Measurements from ENCODE around the gene TACO1.

The TACO1 gene

GRCh38 chr17:63588797-63589196, 11.9 kb upstream of the TACO1 start:
- WGBS: 96% methylated on average over 11 of the region's 11 CpGs
- no peak overlapping the region for H2BK120ac ChIP-seq (ENCODE audit: low read depth, low read length)
- no peak overlapping the region for H3K27ac ChIP-seq (ENCODE audit: low read length, poor library complexity, severe bottlenecking)
- peaks cover 68 to 85% of the 10 kb centered on the region in 2 experiments for H3K36me3 ChIP-seq (ENCODE audit: control insufficient read depth in 1 of 2, insufficient read depth in 2 of 2, low read depth in 1 of 2, low read length in 2 of 2)
- no peak overlapping the region for H2BK12ac ChIP-seq (ENCODE audit: low read length in 2 of 2)
- H3K9me3 ChIP-seq (ENCODE audit: control insufficient read depth, low read length): no peaks in the 10 kb centered on the region
- no peak overlapping the region for H3K4ac ChIP-seq (ENCODE audit: low read depth in 1 of 2, low read length in 2 of 2)
- no peak overlapping the region for H2BK5ac ChIP-seq (ENCODE audit: low read depth, low read length, poor library complexity, severe bottlenecking)
- H3K27me3 ChIP-seq (ENCODE audit: control insufficient read depth in 1 of 2, insufficient read depth in 1 of 2, low read length in 2 of 2): no peaks in the 10 kb centered on the region
- no peak overlapping the region for H3K4me2 ChIP-seq (ENCODE audit: low read length, poor library complexity, severe bottlenecking)
- no peak for DNase-seq
- no peak overlapping the region for H3K23ac ChIP-seq (ENCODE audit: low read length in 2 of 2)
- no peak overlapping the region for H3K14ac ChIP-seq (ENCODE audit: low read length in 2 of 2)
- H3K79me1 ChIP-seq (replicated peaks; ENCODE audit: low read length, poor library complexity, severe bottlenecking): peaks cover 33% of the 10 kb centered on the region
- no peak overlapping the region for H2AK5ac ChIP-seq (ENCODE audit: low read length, severe bottlenecking)
- H2BK15ac ChIP-seq (ENCODE audit: low read depth, poor library complexity, severe bottlenecking): no peak overlapping the region
- H3K4me1 ChIP-seq (ENCODE audit: control insufficient read depth, insufficient read depth, low read depth, low read length): no peaks in the 10 kb centered on the region
- no peak overlapping the region for H2AFZ ChIP-seq (ENCODE audit: low read depth, low read length)
- H3K18ac ChIP-seq (ENCODE audit: low read depth in 1 of 2, low read length in 2 of 2): no peak overlapping the region
- no peak overlapping the region for H3K4me3 ChIP-seq (ENCODE audit: insufficient read depth in 1 of 2, low read depth in 1 of 2, low read length in 2 of 2)
- H4K8ac ChIP-seq (ENCODE audit: low read length): no peak overlapping the region
- H3K9ac ChIP-seq (ENCODE audit: low read length): no peak overlapping the region
- no peak overlapping the region for H4K91ac ChIP-seq (ENCODE audit: low read length)

GRCh38 chr17:63589646-63590045, 11.0 kb upstream of the TACO1 start:
- Histone ChIP-seq H2BK5ac (ENCODE audit: low read depth, low read length, poor library complexity, severe bottlenecking) (no peak overlapping the region), H3K23ac (ENCODE audit: low read length in 2 of 2) (no peak overlapping the region), H3K36me3 (ENCODE audit: control insufficient read depth in 1 of 2, insufficient read depth in 2 of 2, low read depth in 1 of 2, low read length in 2 of 2) (peaks cover 64 to 85% of the 10 kb centered on the region in 2 experiments), H3K4me2 (ENCODE audit: low read length, poor library complexity, severe bottlenecking) (no peak overlapping the region), H3K4me1 (ENCODE audit: control insufficient read depth, insufficient read depth, low read depth, low read length) (no peaks in the 10 kb centered on the region), H3K9ac (ENCODE audit: low read length) (no peak overlapping the region), H3K9me3 (ENCODE audit: control insufficient read depth, low read length) (no peaks in the 10 kb centered on the region), H3K4me3 (ENCODE audit: insufficient read depth in 1 of 2, low read depth in 1 of 2, low read length in 2 of 2) (no peak overlapping the region), H2AK5ac (ENCODE audit: low read length, severe bottlenecking) (no peak overlapping the region), H4K91ac (ENCODE audit: low read length) (no peak overlapping the region), H3K4ac (ENCODE audit: low read depth in 1 of 2, low read length in 2 of 2) (no peak overlapping the region), H2BK15ac (ENCODE audit: low read depth, poor library complexity, severe bottlenecking) (no peak overlapping the region), H3K27me3 (ENCODE audit: control insufficient read depth in 1 of 2, insufficient read depth in 1 of 2, low read length in 2 of 2) (no peaks in the 10 kb centered on the region), H3K27ac (ENCODE audit: low read length, poor library complexity, severe bottlenecking) (no peak overlapping the region), H3K79me1 (replicated peaks; ENCODE audit: low read length, poor library complexity, severe bottlenecking) (peaks cover 31% of the 10 kb centered on the region), H4K8ac (ENCODE audit: low read length) (no peak overlapping the region), H3K14ac (ENCODE audit: low read length in 2 of 2) (no peak overlapping the region), H2BK12ac (ENCODE audit: low read length in 2 of 2) (no peak overlapping the region), H2AFZ (ENCODE audit: low read depth, low read length) (no peak overlapping the region), H3K18ac (ENCODE audit: low read depth in 1 of 2, low read length in 2 of 2) (no peak overlapping the region), H2BK120ac (ENCODE audit: low read depth, low read length) (no peak overlapping the region)
- no peak for DNase-seq
- 100% methylated on average over 1 of the region's 1 CpG for WGBS

- H2BK5ac ChIP-seq (ENCODE audit: low read depth, low read length, poor library complexity, severe bottlenecking): no peak overlapping the region
- H3K9ac ChIP-seq (ENCODE audit: low read length): no peak overlapping the region
- H3K18ac ChIP-seq (ENCODE audit: low read depth in 1 of 2, low read length in 2 of 2): no peak overlapping the region
- no peak overlapping the region for H2AK5ac ChIP-seq (ENCODE audit: low read length, severe bottlenecking)
- H4K8ac ChIP-seq (ENCODE audit: low read length): no peak overlapping the region
- no peak overlapping the region for H2AFZ ChIP-seq (ENCODE audit: low read depth, low read length)
- no peak overlapping the region for H3K4me2 ChIP-seq (ENCODE audit: low read length, poor library complexity, severe bottlenecking)
- H3K23ac ChIP-seq (ENCODE audit: low read length in 2 of 2): no peak overlapping the region
- H2BK120ac ChIP-seq (ENCODE audit: low read depth, low read length): no peak overlapping the region
- no peak overlapping the region for H2BK15ac ChIP-seq (ENCODE audit: low read depth, poor library complexity, severe bottlenecking)
- H3K14ac ChIP-seq (ENCODE audit: low read length in 2 of 2): no peak overlapping the region
- peaks cover 23% of the 10 kb centered on the region for H3K79me1 ChIP-seq (replicated peaks; ENCODE audit: low read length, poor library complexity, severe bottlenecking)
- H3K36me3 ChIP-seq (ENCODE audit: control insufficient read depth in 1 of 2, insufficient read depth in 2 of 2, low read depth in 1 of 2, low read length in 2 of 2): peaks cover 48 to 63% of the 10 kb centered on the region in 2 experiments
- WGBS: 92% methylated on average over 2 of the region's 3 CpGs
- no peak for DNase-seq
- H3K27ac ChIP-seq (ENCODE audit: low read length, poor library complexity, severe bottlenecking): no peak overlapping the region
- H3K9me3 ChIP-seq (ENCODE audit: control insufficient read depth, low read length): no peaks in the 10 kb centered on the region
- H3K27me3 ChIP-seq (ENCODE audit: control insufficient read depth in 1 of 2, insufficient read depth in 1 of 2, low read length in 2 of 2): no peaks in the 10 kb centered on the region
- H3K4me3 ChIP-seq (ENCODE audit: insufficient read depth in 1 of 2, low read depth in 1 of 2, low read length in 2 of 2): no peak overlapping the region
- H3K4me1 ChIP-seq (ENCODE audit: control insufficient read depth, insufficient read depth, low read depth, low read length): no peaks in the 10 kb centered on the region
- H3K4ac ChIP-seq (ENCODE audit: low read depth in 1 of 2, low read length in 2 of 2): no peak overlapping the region
- H4K91ac ChIP-seq (ENCODE audit: low read length): no peak overlapping the region
- no peak overlapping the region for H2BK12ac ChIP-seq (ENCODE audit: low read length in 2 of 2)
Observed at GRCh38 chr17:63592797-63593196, 7.9 kb upstream of the TACO1 start.

GRCh38 chr17:63595132-63595531, 5.6 kb upstream of the TACO1 start:
- Histone ChIP-seq H2BK5ac (ENCODE audit: low read depth, low read length, poor library complexity, severe bottlenecking) (no peak overlapping the region), H3K9ac (ENCODE audit: low read length) (no peak overlapping the region), H2AK5ac (ENCODE audit: low read length, severe bottlenecking) (no peak overlapping the region), H3K36me3 (ENCODE audit: control insufficient read depth in 1 of 2, insufficient read depth in 2 of 2, low read depth in 1 of 2, low read length in 2 of 2) (peaks cover 31 to 44% of the 10 kb centered on the region in 2 experiments), H2BK15ac (ENCODE audit: low read depth, poor library complexity, severe bottlenecking) (no peak overlapping the region), H3K27ac (ENCODE audit: low read length, poor library complexity, severe bottlenecking) (no peak overlapping the region), H3K9me3 (ENCODE audit: control insufficient read depth, low read length) (no peaks in the 10 kb centered on the region), H2BK12ac (ENCODE audit: low read length in 2 of 2) (no peak overlapping the region), H2AFZ (ENCODE audit: low read depth, low read length) (no peak overlapping the region), H3K4me2 (ENCODE audit: low read length, poor library complexity, severe bottlenecking) (no peak overlapping the region), H3K18ac (ENCODE audit: low read depth in 1 of 2, low read length in 2 of 2) (no peak overlapping the region), H3K4ac (ENCODE audit: low read depth in 1 of 2, low read length in 2 of 2) (no peak overlapping the region), H4K91ac (ENCODE audit: low read length) (no peak overlapping the region), H3K14ac (ENCODE audit: low read length in 2 of 2) (no peak overlapping the region), H2BK120ac (ENCODE audit: low read depth, low read length) (no peak overlapping the region), H3K79me1 (replicated peaks; ENCODE audit: low read length, poor library complexity, severe bottlenecking) (peaks cover 11% of the 10 kb centered on the region), H3K4me3 (ENCODE audit: insufficient read depth in 1 of 2, low read depth in 1 of 2, low read length in 2 of 2) (no peak overlapping the region), H4K8ac (ENCODE audit: low read length) (no peak overlapping the region), H3K4me1 (ENCODE audit: control insufficient read depth, insufficient read depth, low read depth, low read length) (no peaks in the 10 kb centered on the region), H3K27me3 (ENCODE audit: control insufficient read depth in 1 of 2, insufficient read depth in 1 of 2, low read length in 2 of 2) (no peaks in the 10 kb centered on the region), H3K23ac (ENCODE audit: low read length in 2 of 2) (no peak overlapping the region)
- WGBS: 93% methylated on average over 3 of the region's 3 CpGs
- DNase-seq: no peak

Data from mesenchymal stem cell (in vitro differentiated cells and primary cell).